ENCODE data around the gene KIF5B. TPM values are rescaled to one million over a fixed set of nuclear protein-coding genes. Genes with fewer than 3 reads are reported as not detected.
"Not testable (repeated sequence)": the region's sequence is repeated elsewhere in the genome, so short reads cannot be mapped to it uniquely, and the experiment has no call there.

The KIF5B gene
- total RNA-seq, 1 donor from 2014 or later: 105 TPM

DNA sequence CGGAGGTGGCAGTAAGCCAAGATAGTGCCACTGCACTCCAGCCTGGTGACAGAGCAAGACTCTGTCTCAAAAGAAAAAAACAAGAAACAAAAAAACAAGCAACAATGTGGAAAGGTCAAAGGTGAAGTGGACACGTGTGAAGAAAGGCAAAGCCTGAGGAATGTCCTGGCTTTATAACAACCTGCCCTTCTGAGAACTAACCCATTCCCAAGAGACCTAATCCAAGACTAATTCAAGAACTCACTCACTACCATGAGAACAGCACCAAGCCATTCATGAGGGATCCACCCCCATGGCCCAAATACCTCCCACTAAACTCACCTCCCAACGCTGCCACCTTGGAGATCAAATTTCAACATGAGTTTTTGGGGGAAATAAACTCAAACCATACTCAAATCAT is 47.5 kb upstream of the KIF5B start:
- no peaks in the 10 kb centered on the region for H3K4me1 Mint-ChIP-seq (ENCODE audit: low read depth, unreplicated experiment)
- H3K9me3 Mint-ChIP-seq (ENCODE audit: unreplicated experiment): peaks cover 2% of the 10 kb centered on the region
- H3K4me3 Mint-ChIP-seq (ENCODE audit: unreplicated experiment): no peak overlapping the region
- TF ChIP-seq, protein P1, sequence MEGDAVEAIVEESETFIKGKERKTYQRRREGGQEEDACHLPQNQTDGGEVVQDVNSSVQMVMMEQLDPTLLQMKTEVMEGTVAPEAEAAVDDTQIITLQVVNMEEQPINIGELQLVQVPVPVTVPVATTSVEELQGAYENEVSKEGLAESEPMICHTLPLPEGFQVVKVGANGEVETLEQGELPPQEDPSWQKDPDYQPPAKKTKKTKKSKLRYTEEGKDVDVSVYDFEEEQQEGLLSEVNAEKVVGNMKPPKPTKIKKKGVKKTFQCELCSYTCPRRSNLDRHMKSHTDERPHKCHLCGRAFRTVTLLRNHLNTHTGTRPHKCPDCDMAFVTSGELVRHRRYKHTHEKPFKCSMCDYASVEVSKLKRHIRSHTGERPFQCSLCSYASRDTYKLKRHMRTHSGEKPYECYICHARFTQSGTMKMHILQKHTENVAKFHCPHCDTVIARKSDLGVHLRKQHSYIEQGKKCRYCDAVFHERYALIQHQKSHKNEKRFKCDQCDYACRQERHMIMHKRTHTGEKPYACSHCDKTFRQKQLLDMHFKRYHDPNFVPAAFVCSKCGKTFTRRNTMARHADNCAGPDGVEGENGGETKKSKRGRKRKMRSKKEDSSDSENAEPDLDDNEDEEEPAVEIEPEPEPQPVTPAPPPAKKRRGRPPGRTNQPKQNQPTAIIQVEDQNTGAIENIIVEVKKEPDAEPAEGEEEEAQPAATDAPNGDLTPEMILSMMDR (IDR thresholded peaks at IDR 0.05; ENCODE audit: partially characterized antibody, unreplicated experiment): no peak
- H3K36me3 Mint-ChIP-seq (ENCODE audit: unreplicated experiment): peaks cover 11% of the 10 kb centered on the region
- no peak for DNase-seq
- H3K27ac Mint-ChIP-seq (ENCODE audit: unreplicated experiment): no peak overlapping the region
- H3K27me3 Mint-ChIP-seq (ENCODE audit: unreplicated experiment): peaks cover 2% of the 10 kb centered on the region

DNA sequence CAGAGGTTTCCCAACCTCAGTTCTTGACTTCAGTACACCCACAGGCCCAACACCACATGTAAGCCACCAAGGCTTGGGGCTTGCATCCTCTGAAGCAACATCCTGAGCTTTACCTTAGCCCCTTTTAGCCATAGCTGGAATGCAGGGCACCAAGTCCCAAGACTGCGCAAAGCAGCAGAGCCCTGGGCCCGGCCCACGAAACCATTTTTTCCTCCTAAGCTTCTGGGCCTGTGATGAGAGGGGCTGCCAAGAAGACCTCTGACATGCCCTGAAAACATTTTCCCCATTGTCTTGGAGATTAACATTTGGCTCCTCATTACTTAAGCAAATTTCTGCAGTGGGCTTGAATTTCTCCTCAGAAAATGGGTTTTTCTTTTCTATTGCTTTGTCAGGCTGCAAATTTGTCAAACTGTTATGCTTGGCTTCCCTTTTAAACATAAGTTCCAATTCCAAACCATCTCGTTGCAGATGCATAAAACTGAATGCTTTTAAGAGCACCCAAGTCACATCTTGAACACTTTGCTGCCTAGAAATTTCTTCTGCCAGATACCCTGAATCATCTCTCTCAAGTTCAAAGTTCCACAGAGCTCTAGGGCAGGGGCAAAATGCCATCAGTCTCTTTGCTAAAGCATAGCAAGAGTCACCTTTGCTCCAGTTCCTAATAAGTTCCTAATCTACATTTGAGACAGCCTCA is 42.5 kb upstream of the KIF5B start:
- not testable (repeated sequence) for H3K36me3 Mint-ChIP-seq (ENCODE audit: unreplicated experiment); H3K9me3 Mint-ChIP-seq (ENCODE audit: unreplicated experiment); H3K4me1 Mint-ChIP-seq (ENCODE audit: low read depth, unreplicated experiment); H3K4me3 Mint-ChIP-seq (ENCODE audit: unreplicated experiment); H3K27me3 Mint-ChIP-seq (ENCODE audit: unreplicated experiment); H3K27ac Mint-ChIP-seq (ENCODE audit: unreplicated experiment); DNase-seq

DNA sequence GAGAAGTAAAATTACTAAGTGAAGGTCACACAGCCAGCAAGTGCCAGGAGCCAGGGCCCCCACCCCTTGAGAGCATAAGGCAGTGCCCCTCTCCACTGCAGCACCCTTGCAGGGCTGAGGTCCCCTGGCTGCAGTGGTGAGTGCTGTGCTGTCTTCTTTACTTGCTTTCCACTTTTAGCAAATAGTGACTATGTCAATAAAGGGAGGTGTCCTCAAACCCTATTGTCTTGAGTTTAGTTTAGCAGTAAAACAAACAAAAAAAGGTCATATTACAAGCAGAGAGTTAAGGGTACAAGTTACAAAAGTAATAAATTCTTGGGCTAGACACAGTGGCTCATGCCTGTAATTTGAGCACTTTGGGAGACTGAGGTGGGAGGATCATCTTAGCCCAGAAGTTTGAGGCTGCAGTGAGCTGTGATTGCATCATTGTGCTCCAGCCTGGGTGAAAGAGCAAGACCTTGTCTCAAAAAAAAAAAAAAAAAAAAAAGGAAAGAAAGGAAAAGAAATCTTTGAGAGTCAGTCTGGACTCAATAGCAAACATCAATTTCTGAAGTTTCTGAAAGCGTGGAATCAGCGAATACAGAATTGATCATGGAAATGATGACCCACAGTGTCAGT is 39.0 kb upstream of the KIF5B start:
- H3K36me3 Mint-ChIP-seq (ENCODE audit: unreplicated experiment): peaks cover 7% of the 10 kb centered on the region
- peaks cover 3% of the 10 kb centered on the region for H3K9me3 Mint-ChIP-seq (ENCODE audit: unreplicated experiment)
- H3K27me3 Mint-ChIP-seq (ENCODE audit: unreplicated experiment): peaks cover 4% of the 10 kb centered on the region
- no peak for DNase-seq
- no peak overlapping the region for H3K27ac Mint-ChIP-seq (ENCODE audit: unreplicated experiment)
- H3K4me3 Mint-ChIP-seq (ENCODE audit: unreplicated experiment): no peak overlapping the region
- no peaks in the 10 kb centered on the region for H3K4me1 Mint-ChIP-seq (ENCODE audit: low read depth, unreplicated experiment)
- TF ChIP-seq, protein P1 (IDR thresholded peaks at IDR 0.05; ENCODE audit: partially characterized antibody, unreplicated experiment): no peak

DNA sequence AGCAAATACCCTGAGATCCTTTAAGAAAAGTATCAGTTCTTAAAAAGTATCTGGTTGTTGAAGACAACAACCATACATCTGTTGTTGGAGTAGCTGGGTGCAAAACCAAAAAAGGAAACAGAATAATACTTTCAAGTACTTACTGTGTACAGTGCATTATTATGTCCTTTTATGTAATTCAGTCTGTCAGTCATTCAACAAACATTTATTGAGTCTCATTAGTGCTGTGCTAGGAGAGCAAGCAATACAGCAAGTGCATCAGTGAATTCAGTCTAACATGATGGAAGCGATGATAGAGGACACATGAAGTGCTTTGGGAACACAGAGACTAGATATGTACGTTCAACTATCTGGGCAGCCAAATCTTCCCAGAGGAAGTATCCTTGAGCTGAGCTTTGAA is 37.4 kb upstream of the KIF5B start:
- H3K9me3 Mint-ChIP-seq (ENCODE audit: unreplicated experiment): peaks cover 2% of the 10 kb centered on the region
- no peak overlapping the region for H3K27ac Mint-ChIP-seq (ENCODE audit: unreplicated experiment)
- H3K36me3 Mint-ChIP-seq (ENCODE audit: unreplicated experiment): no peaks in the 10 kb centered on the region
- no peak overlapping the region for H3K4me3 Mint-ChIP-seq (ENCODE audit: unreplicated experiment)
- DNase-seq: no peak
- TF ChIP-seq, protein P1 (IDR thresholded peaks at IDR 0.05; ENCODE audit: partially characterized antibody, unreplicated experiment): no peak
- H3K27me3 Mint-ChIP-seq (ENCODE audit: unreplicated experiment): peaks cover 2% of the 10 kb centered on the region
- no peaks in the 10 kb centered on the region for H3K4me1 Mint-ChIP-seq (ENCODE audit: low read depth, unreplicated experiment)

DNA sequence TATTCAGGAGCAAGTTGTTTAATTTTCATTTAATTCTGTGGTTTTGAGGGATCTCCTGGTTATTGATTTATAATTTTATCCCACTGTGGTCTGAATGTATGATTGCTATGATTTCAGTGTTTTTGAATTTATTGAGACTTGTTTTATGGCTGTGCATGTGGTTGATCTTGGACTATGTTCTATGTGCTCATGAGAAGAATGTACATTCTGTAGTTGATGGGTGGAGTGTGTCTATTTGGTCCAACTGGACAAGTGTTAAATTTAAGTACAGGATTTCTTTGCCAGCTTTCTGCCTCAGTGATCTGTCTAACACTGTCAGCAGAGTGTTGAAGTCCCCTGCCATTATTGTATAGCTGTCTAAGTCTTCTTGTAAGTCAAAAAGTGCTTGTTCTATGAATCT is 34.8 kb upstream of the KIF5B start:
- peaks cover 2% of the 10 kb centered on the region for H3K9me3 Mint-ChIP-seq (ENCODE audit: unreplicated experiment)
- H3K27ac Mint-ChIP-seq (ENCODE audit: unreplicated experiment): no peak overlapping the region
- peaks cover 4% of the 10 kb centered on the region for H3K27me3 Mint-ChIP-seq (ENCODE audit: unreplicated experiment)
- H3K36me3 Mint-ChIP-seq (ENCODE audit: unreplicated experiment): no peaks in the 10 kb centered on the region
- no peak overlapping the region for H3K4me3 Mint-ChIP-seq (ENCODE audit: unreplicated experiment)
- no peaks in the 10 kb centered on the region for H3K4me1 Mint-ChIP-seq (ENCODE audit: low read depth, unreplicated experiment)
- TF ChIP-seq, protein P1 (IDR thresholded peaks at IDR 0.05; ENCODE audit: partially characterized antibody, unreplicated experiment): no peak
- DNase-seq: no peak
